ENCODE measurements around the gene RFC3.
A peak's percentile ranks its signal among the peaks of the same experiment; 100 is the strongest.

Gene RFC3

GRCh38 chr13:33815011-33815550 is 2.9 kb upstream of the RFC3 start:
- H3K36me3 ChIP-seq (ENCODE audit: insufficient read depth, low read length): peaks cover 8% of the 10 kb centered on the region; the same call in 1 of the 2 replicates
- H3K9me3 ChIP-seq (ENCODE audit: insufficient read depth, low read depth, low read length): no peaks in the 10 kb centered on the region
- H3K4me1 ChIP-seq (ENCODE audit: insufficient read depth, low read length): no peaks in the 10 kb centered on the region
- H3K4me3 ChIP-seq (ENCODE audit: low read length): no peak overlapping the region
- WGBS: 86% methylated on average over 1 of the region's 1 CpG
- no peak overlapping the region for H3K27ac ChIP-seq (ENCODE audit: low read depth, low read length)
- no peak overlapping the region for H3K9ac ChIP-seq (ENCODE audit: low read depth, low read length)
- peaks cover 19% of the 10 kb centered on the region; the same call in 1 of the 2 replicates for H3K27me3 ChIP-seq (ENCODE audit: insufficient read depth, low read length)

GRCh38 chr13:33816912-33817311 is 1.0 kb upstream of the RFC3 start:
- H3K27me3 ChIP-seq (ENCODE audit: insufficient read depth, low read length): peaks cover 18% of the 10 kb centered on the region; the same call in 1 of the 2 replicates
- no peak overlapping the region for H3K27ac ChIP-seq (ENCODE audit: low read depth, low read length)
- H3K9me3 ChIP-seq (ENCODE audit: insufficient read depth, low read depth, low read length): no peaks in the 10 kb centered on the region
- 98% methylated on average over 2 of the region's 2 CpGs for WGBS
- H3K4me3 ChIP-seq (ENCODE audit: low read length): no peak overlapping the region; the same call in 1 of the 2 replicates
- H3K4me1 ChIP-seq (ENCODE audit: insufficient read depth, low read length): no peaks in the 10 kb centered on the region
- no peak overlapping the region for H3K9ac ChIP-seq (ENCODE audit: low read depth, low read length)
- H3K36me3 ChIP-seq (ENCODE audit: insufficient read depth, low read length): peaks cover 25% of the 10 kb centered on the region

GRCh38 chr13:33817513-33817900 is 442 bp upstream of the RFC3 start:
- H3K27ac ChIP-seq (ENCODE audit: low read depth, low read length): peak overlapping the region; percentile 84; the same call in 1 of the 2 replicates
- no peaks in the 10 kb centered on the region for H3K9me3 ChIP-seq (ENCODE audit: insufficient read depth, low read depth, low read length)
- H3K9ac ChIP-seq (ENCODE audit: low read depth, low read length): peak overlapping the region; percentile 97
- WGBS: 52% methylated on average over 4 of the region's 5 CpGs
- H3K36me3 ChIP-seq (ENCODE audit: insufficient read depth, low read length): peaks cover 31% of the 10 kb centered on the region
- H3K4me3 ChIP-seq (ENCODE audit: low read length): peak overlapping the region; percentile 95
- no peaks in the 10 kb centered on the region for H3K4me1 ChIP-seq (ENCODE audit: insufficient read depth, low read length)
- peaks cover 18% of the 10 kb centered on the region; the same call in 1 of the 2 replicates for H3K27me3 ChIP-seq (ENCODE audit: insufficient read depth, low read length)

- WGBS: 99% methylated on average over 4 of the region's 4 CpGs
- Histone ChIP-seq H3K4me3 (ENCODE audit: low read length) (no peak overlapping the region), H3K27me3 (ENCODE audit: insufficient read depth, low read length) (no peaks in the 10 kb centered on the region), H3K36me3 (ENCODE audit: insufficient read depth, low read length) (peaks cover 99% of the 10 kb centered on the region), H3K4me1 (ENCODE audit: insufficient read depth, low read length) (no peaks in the 10 kb centered on the region), H3K27ac (ENCODE audit: low read depth, low read length) (no peak overlapping the region), H3K9ac (ENCODE audit: low read depth, low read length) (no peak overlapping the region), H3K9me3 (ENCODE audit: insufficient read depth, low read depth, low read length) (no peaks in the 10 kb centered on the region)
These were observed 7.1 kb downstream of the RFC3 start for GRCh38 chr13:33825083-33825482.

- peaks cover 100% of the 10 kb centered on the region for H3K36me3 ChIP-seq (ENCODE audit: insufficient read depth, low read length)
- H3K9ac ChIP-seq (ENCODE audit: low read depth, low read length): no peak overlapping the region
- no peaks in the 10 kb centered on the region for H3K9me3 ChIP-seq (ENCODE audit: insufficient read depth, low read depth, low read length)
- H3K4me1 ChIP-seq (ENCODE audit: insufficient read depth, low read length): no peaks in the 10 kb centered on the region
- WGBS: 89% methylated on average over 1 of the region's 2 CpGs
- H3K27ac ChIP-seq (ENCODE audit: low read depth, low read length): no peak overlapping the region
- H3K4me3 ChIP-seq (ENCODE audit: low read length): no peak overlapping the region
- no peaks in the 10 kb centered on the region for H3K27me3 ChIP-seq (ENCODE audit: insufficient read depth, low read length)
These were observed 9.2 kb downstream of the RFC3 start for GRCh38 chr13:33827139-33827538.

- H3K9ac ChIP-seq (ENCODE audit: low read depth, low read length): no peak overlapping the region
- H3K4me3 ChIP-seq (ENCODE audit: low read length): no peak overlapping the region
- no peaks in the 10 kb centered on the region for H3K4me1 ChIP-seq (ENCODE audit: insufficient read depth, low read length)
- 94% methylated on average over 7 of the region's 7 CpGs for WGBS
- H3K36me3 ChIP-seq (ENCODE audit: insufficient read depth, low read length): peaks cover 100% of the 10 kb centered on the region
- H3K27ac ChIP-seq (ENCODE audit: low read depth, low read length): no peak overlapping the region
- H3K9me3 ChIP-seq (ENCODE audit: insufficient read depth, low read depth, low read length): no peaks in the 10 kb centered on the region
- H3K27me3 ChIP-seq (ENCODE audit: insufficient read depth, low read length): no peaks in the 10 kb centered on the region
These were observed 10.6 kb downstream of the RFC3 start for GRCh38 chr13:33828431-33829129.

- H3K27ac ChIP-seq (ENCODE audit: low read depth, low read length): no peak overlapping the region
- H3K27me3 ChIP-seq (ENCODE audit: insufficient read depth, low read length): no peaks in the 10 kb centered on the region
- no peaks in the 10 kb centered on the region for H3K9me3 ChIP-seq (ENCODE audit: insufficient read depth, low read depth, low read length)
- H3K9ac ChIP-seq (ENCODE audit: low read depth, low read length): no peak overlapping the region
- H3K4me1 ChIP-seq (ENCODE audit: insufficient read depth, low read length): no peaks in the 10 kb centered on the region
- H3K36me3 ChIP-seq (ENCODE audit: insufficient read depth, low read length): peaks cover 100% of the 10 kb centered on the region
- no peak overlapping the region for H3K4me3 ChIP-seq (ENCODE audit: low read length)
- 99% methylated on average over 3 of the region's 4 CpGs for WGBS
These were observed 14.9 kb downstream of the RFC3 start for GRCh38 chr13:33832872-33833271.

GRCh38 chr13:33838647-33839046 is 20.7 kb downstream of the RFC3 start:
- H3K9me3 ChIP-seq (ENCODE audit: insufficient read depth, low read depth, low read length): no peaks in the 10 kb centered on the region
- H3K4me1 ChIP-seq (ENCODE audit: insufficient read depth, low read length): no peaks in the 10 kb centered on the region
- H3K27ac ChIP-seq (ENCODE audit: low read depth, low read length): no peak overlapping the region
- no peak overlapping the region for H3K4me3 ChIP-seq (ENCODE audit: low read length)
- H3K36me3 ChIP-seq (ENCODE audit: insufficient read depth, low read length): peaks cover 90% of the 10 kb centered on the region
- 74% methylated on average over 4 of the region's 4 CpGs for WGBS
- no peaks in the 10 kb centered on the region for H3K27me3 ChIP-seq (ENCODE audit: insufficient read depth, low read length)
- no peak overlapping the region for H3K9ac ChIP-seq (ENCODE audit: low read depth, low read length)

GRCh38 chr13:33840402-33840801 is 22.5 kb downstream of the RFC3 start:
- Histone ChIP-seq H3K4me1 (ENCODE audit: insufficient read depth, low read length) (no peaks in the 10 kb centered on the region), H3K36me3 (ENCODE audit: insufficient read depth, low read length) (peaks cover 86% of the 10 kb centered on the region), H3K9ac (ENCODE audit: low read depth, low read length) (no peak overlapping the region), H3K27ac (ENCODE audit: low read depth, low read length) (no peak overlapping the region), H3K4me3 (ENCODE audit: low read length) (no peak overlapping the region), H3K9me3 (ENCODE audit: insufficient read depth, low read depth, low read length) (no peaks in the 10 kb centered on the region), H3K27me3 (ENCODE audit: insufficient read depth, low read length) (no peaks in the 10 kb centered on the region)
- WGBS: 80% methylated on average over 1 of the region's 1 CpG

GRCh38 chr13:33842207-33842606 is 24.3 kb downstream of the RFC3 start:
- peaks cover 83% of the 10 kb centered on the region for H3K36me3 ChIP-seq (ENCODE audit: insufficient read depth, low read length)
- 95% methylated on average over 4 of the region's 4 CpGs for WGBS

GRCh38 chr13:33842986-33843385 is 25.0 kb downstream of the RFC3 start:
- Histone ChIP-seq H3K9ac (ENCODE audit: low read depth, low read length) (no peak overlapping the region), H3K9me3 (ENCODE audit: insufficient read depth, low read depth, low read length) (no peaks in the 10 kb centered on the region), H3K36me3 (ENCODE audit: insufficient read depth, low read length) (peaks cover 83% of the 10 kb centered on the region), H3K27ac (ENCODE audit: low read depth, low read length) (no peak overlapping the region), H3K4me1 (ENCODE audit: insufficient read depth, low read length) (no peaks in the 10 kb centered on the region), H3K4me3 (ENCODE audit: low read length) (no peak overlapping the region), H3K27me3 (ENCODE audit: insufficient read depth, low read length) (no peaks in the 10 kb centered on the region)

More at GRCh38 chr13:33842207-33842606, 24.3 kb downstream of the RFC3 start:
- Histone ChIP-seq H3K27me3 (ENCODE audit: insufficient read depth, low read length) (no peaks in the 10 kb centered on the region), H3K9me3 (ENCODE audit: insufficient read depth, low read depth, low read length) (no peaks in the 10 kb centered on the region), H3K9ac (ENCODE audit: low read depth, low read length) (no peak overlapping the region), H3K27ac (ENCODE audit: low read depth, low read length) (no peak overlapping the region), H3K4me3 (ENCODE audit: low read length) (no peak overlapping the region), H3K4me1 (ENCODE audit: insufficient read depth, low read length) (no peaks in the 10 kb centered on the region)

Measured in HUES64 (cell line).